Endodermal cell (in vitro differentiated cells): ENCODE data around the gene DPF3. TPM values are rescaled to one million over a fixed set of nuclear protein-coding genes. Genes with fewer than 3 reads are reported as not detected.
A peak's percentile ranks its signal among the peaks of the same experiment; 100 is the strongest.

Experiments used
- DNase-seq: peaks from one replicate; pipeline ENCODE4 v3.0.0-alpha.2; 2017
- H3K27ac ChIP-seq: 2 replicates; pipeline ENCODE4 v1.5.1; 2013; ENCODE audit warnings: mild to moderate bottlenecking, low read depth, low read length, moderate library complexity
- H3K27me3 ChIP-seq: 2 replicates; pipeline ENCODE4 v1.6.1; 2013; ENCODE audit warnings: mild to moderate bottlenecking, low read length, moderate library complexity; ENCODE audit not compliant: insufficient read depth, control insufficient read depth, poor library complexity, severe bottlenecking
- H3K36me3 ChIP-seq: 2 replicates; pipeline ENCODE4 v1.7.0; 2013; ENCODE audit warnings: mild to moderate bottlenecking, low read length, moderate library complexity; ENCODE audit not compliant: control insufficient read depth, insufficient read depth
- H3K4me1 ChIP-seq: one replicate; pipeline ENCODE4 v1.7.0; 2013; ENCODE audit warnings: low read length; ENCODE audit not compliant: control insufficient read depth, insufficient read depth
- H3K4me3 ChIP-seq: 2 replicates; pipeline ENCODE4 v1.5.1; 2013; ENCODE audit warnings: mild to moderate bottlenecking, low read length, moderate library complexity
- H3K9ac ChIP-seq: 2 replicates; pipeline ENCODE4 v1.6.1; 2013; ENCODE audit warnings: mild to moderate bottlenecking, low read length, moderate library complexity; ENCODE audit not compliant: poor library complexity, severe bottlenecking; ENCODE audit errors: extremely low read depth
- H3K9me3 ChIP-seq: 2 replicates; pipeline ENCODE4 v1.6.1; 2013; ENCODE audit warnings: mild to moderate bottlenecking, low read length, moderate library complexity; ENCODE audit not compliant: control insufficient read depth
- H3K27ac Mint-ChIP-seq: 2 replicates; pipeline ENCODE4 v1.8.0; 2020; ENCODE audit warnings: mixed read lengths
- H3K27me3 Mint-ChIP-seq: 2 replicates; pipeline ENCODE4 v1.8.0; 2021; ENCODE audit warnings: mild to moderate bottlenecking, mixed read lengths; ENCODE audit not compliant: insufficient read depth
- H3K36me3 Mint-ChIP-seq: 2 replicates; pipeline ENCODE4 v1.8.0; 2020; ENCODE audit warnings: low read depth, mixed read lengths
- H3K4me1 Mint-ChIP-seq: 2 replicates; pipeline ENCODE4 v1.8.0; 2020; ENCODE audit warnings: mixed read lengths
- H3K4me3 Mint-ChIP-seq: 2 replicates; pipeline ENCODE4 v1.8.0; 2020; ENCODE audit warnings: mild to moderate bottlenecking, moderate library complexity, mixed read lengths
- H3K9me3 Mint-ChIP-seq: 2 replicates; pipeline ENCODE4 v1.8.0; 2020; ENCODE audit warnings: mild to moderate bottlenecking, mixed read lengths
- CTCF ChIP-seq: fragments of 200-600 bp; sonication (generic); conservative IDR thresholded peaks from 2 replicates; pipeline ENCODE4 v1.5.0; 2021; ENCODE audit warnings: antibody characterized with exemption, mild to moderate bottlenecking
- WGBS, 2 experiments: methylation state at CpG; one replicate each; pipeline versions ENCODE4 v1.1.5 to v1.1.7; 2013; ENCODE audit warnings: missing lambda C conversion rate in 2 of 2, mixed read lengths in 1 of 2; ENCODE audit not compliant: insufficient coverage in 1 of 2, insufficient read length in 1 of 2; 5-methylcytosine and 5-hydroxymethylcytosine counted together
- total RNA-seq, 2 donors: library from RNA; stranded (reverse); fragmentation: NEBNext Ultra II Directional in 1 of 2; extraction: Animal tissue kit (Norgen Biotek cat#: 25700) in 1 of 2; gene quantifications; 2 replicates in 1 of 2; 3 replicates in 1 of 2; pipeline ENCODE4 v1.2.1, GENCODE V29; 2021

The DPF3 gene
- total RNA-seq, 2 donors from 2014 or later, result not detected

DNA sequence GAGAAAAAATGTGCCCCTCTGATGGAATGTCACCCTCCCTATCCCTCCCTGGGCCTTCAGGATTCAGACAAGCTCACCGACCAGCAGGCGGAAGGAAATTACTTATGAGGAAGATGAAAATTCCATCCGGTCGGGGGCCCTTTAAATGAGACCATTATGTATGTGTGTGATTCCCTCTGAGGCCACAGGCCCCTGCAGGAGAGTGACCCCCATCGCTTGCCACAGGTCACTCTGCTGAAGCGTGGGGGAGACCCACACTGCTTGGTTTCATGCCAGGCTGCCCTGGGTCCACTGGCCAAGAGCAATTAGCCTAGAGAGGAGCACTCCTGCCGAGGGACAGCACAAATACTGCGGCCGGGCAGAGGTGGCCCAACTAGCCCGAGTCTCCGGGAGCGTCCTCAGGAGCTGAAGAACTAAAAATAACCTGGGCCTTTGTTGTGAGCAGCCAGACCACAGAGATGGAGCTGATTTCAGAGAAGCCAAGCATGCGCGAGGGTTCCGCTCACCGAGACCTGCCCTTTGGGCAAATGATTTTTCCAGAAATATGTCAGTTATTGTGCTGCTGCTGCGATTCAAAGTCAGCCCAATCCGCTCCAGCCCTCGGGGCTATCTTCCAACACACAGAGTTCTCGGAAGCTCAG lies 276.4 kb downstream of the DPF3 start:
- H3K4me1 Mint-ChIP-seq, result peaks cover 8% of the 10 kb centered on the region
- H3K27me3 ChIP-seq, result no peaks in the 10 kb centered on the region
- H3K36me3 Mint-ChIP-seq, result no peaks in the 10 kb centered on the region
- H3K4me3 Mint-ChIP-seq, result no peak overlapping the region
- H3K9me3 ChIP-seq, result no peaks in the 10 kb centered on the region
- H3K27ac Mint-ChIP-seq, result no peak overlapping the region
- DNase-seq, result no peak
- no peaks in the 10 kb centered on the region for H3K9me3 Mint-ChIP-seq
- H3K4me3 ChIP-seq, result no peak overlapping the region
- peak overlapping the region; percentile 68 for H3K27ac ChIP-seq
- no peak for TF ChIP-seq CTCF
- H3K4me1 ChIP-seq, result no peaks in the 10 kb centered on the region
- H3K36me3 ChIP-seq, result no peaks in the 10 kb centered on the region
- H3K27me3 Mint-ChIP-seq, result peaks cover 10% of the 10 kb centered on the region
- no peak overlapping the region for H3K9ac ChIP-seq
- WGBS, 2 experiments, result 76 to 85% methylated on average over 19 to 20 of the region's 20 CpGs

- 87 to 96% methylated on average over 6 to 7 of the region's 7 CpGs for WGBS, 2 experiments
- H3K4me1 ChIP-seq, result no peaks in the 10 kb centered on the region
- no peaks in the 10 kb centered on the region for H3K36me3 ChIP-seq
- H3K9ac ChIP-seq, result no peak overlapping the region
- no peaks in the 10 kb centered on the region for H3K36me3 Mint-ChIP-seq
- H3K27ac Mint-ChIP-seq, result no peak overlapping the region
- no peak for TF ChIP-seq CTCF
- no peak for DNase-seq
- H3K4me3 ChIP-seq, result no peak overlapping the region
- no peak overlapping the region for H3K4me3 Mint-ChIP-seq
- H3K9me3 Mint-ChIP-seq, result no peaks in the 10 kb centered on the region
- H3K27ac ChIP-seq, result peak overlapping the region; percentile 44
- H3K27me3 ChIP-seq, result no peaks in the 10 kb centered on the region
- peaks cover 8% of the 10 kb centered on the region for H3K4me1 Mint-ChIP-seq
- H3K27me3 Mint-ChIP-seq, result peaks cover 10% of the 10 kb centered on the region
- H3K9me3 ChIP-seq, result no peaks in the 10 kb centered on the region
These were observed 277.1 kb downstream of the DPF3 start for GRCh38 chr14:72616811-72617210.

DNA sequence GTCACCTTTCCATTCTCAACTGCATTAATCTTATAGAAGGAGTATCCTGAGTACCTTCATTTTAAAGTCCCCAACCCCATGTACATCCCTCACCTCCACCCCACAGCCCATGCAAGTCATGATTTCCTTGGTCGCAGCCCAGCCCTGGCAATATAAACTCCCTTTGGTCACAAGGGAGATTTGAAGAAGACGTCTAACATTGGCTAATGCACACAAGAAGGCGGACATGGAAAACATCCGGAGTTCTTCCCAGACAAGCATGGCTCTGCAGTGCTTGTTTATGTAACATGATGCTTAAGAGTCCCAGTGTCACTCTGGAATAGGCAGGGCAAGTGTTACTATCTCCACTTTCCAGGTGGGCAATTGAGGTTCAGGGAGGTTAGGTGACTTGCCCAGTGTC lies 277.6 kb downstream of the DPF3 start:
- Mint-ChIP-seq H3K27ac (no peak overlapping the region), H3K4me1 (peaks cover 3% of the 10 kb centered on the region), H3K9me3 (no peaks in the 10 kb centered on the region), H3K4me3 (no peak overlapping the region), H3K36me3 (no peaks in the 10 kb centered on the region), H3K27me3 (peaks cover 13% of the 10 kb centered on the region)
- Histone ChIP-seq H3K27ac (no peak overlapping the region), H3K27me3 (no peaks in the 10 kb centered on the region), H3K4me3 (no peak overlapping the region), H3K36me3 (no peaks in the 10 kb centered on the region), H3K9me3 (no peaks in the 10 kb centered on the region), H3K4me1 (no peaks in the 10 kb centered on the region), H3K9ac (no peak overlapping the region)
- 77 to 82% methylated on average over 2 to 4 of the region's 4 CpGs for WGBS, 2 experiments
- no peak for DNase-seq
- no peak for TF ChIP-seq CTCF
